Articular chondrocyte of knee joint (primary cell): ENCODE results near the gene PTGS1. TPM values are rescaled to one million over a fixed set of nuclear protein-coding genes. Genes with fewer than 3 reads are reported as not detected.

ENCODE experiments used
- small RNA-seq: library from RNA; depleted of rRNA; stranded (forward); fragments of <200 nt; gene quantifications from one replicate; pipeline ENCODE3, GENCODE V24; 2012
- total RNA-seq: library from RNA; depleted of rRNA; stranded (reverse); fragments of >200 nt; gene quantifications from 2 replicates; pipeline ENCODE4 v1.2.3, GENCODE V29; 2012

PTGS1 gene
- 2.8 and 7.4 TPM in 2 replicates for total RNA-seq

DNA sequence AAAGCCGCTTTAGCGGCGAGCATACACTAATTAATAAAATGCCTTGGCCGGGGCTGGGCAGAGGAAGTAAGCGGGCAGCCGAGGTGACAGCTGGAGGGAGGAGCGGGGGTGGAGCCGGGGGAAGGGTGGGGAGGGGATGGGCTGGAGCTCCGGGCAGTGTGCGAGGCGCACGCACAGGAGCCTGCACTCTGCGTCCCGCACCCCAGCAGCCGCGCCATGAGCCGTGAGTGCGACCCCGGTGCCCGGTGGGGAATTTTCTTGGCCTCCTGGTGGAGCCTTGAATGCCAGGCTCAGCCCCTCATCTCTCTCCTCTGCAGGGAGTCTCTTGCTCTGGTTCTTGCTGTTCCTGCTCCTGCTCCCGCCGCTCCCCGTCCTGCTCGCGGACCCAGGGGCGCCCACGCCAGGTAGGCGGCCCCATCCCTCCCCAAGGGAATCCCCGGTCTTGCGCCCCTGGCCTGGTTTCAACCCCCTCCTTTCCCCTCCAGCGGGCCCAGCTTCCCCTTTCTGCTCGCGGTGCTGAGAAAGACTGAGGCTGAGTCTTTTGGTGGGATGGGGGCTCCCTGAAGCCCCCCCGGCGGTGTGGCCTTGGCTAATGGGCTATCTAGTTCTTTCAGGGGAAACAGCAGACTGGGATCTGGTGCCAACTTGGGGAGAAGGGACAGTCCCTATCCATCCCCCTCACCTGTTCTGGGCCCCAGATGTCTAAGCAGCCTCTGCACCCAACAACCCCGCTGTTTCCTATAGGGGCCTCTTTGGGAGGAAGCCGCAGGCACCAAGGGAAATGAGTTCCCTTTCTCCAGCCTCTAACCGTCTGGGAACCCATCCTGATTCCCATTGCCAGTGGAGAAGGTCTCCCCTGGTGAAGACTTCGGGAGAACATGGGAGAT is at the start of gene PTGS1:
Gene PTGS1, plus strand, starts transcription at position 156 of the 887 bp plus-strand sequence. Its CDS starts 61 bp downstream, at position 217.

Small RNA genes within 50 kb of the gene (small RNA-seq; reads per million reads assigned to genes)
- not detected for gene AL162424.1

Other genes with a start within 250 kb of the PTGS1 start
- 17.9 and 27.1 TPM in 2 replicates for gene NDUFA8, start 211.2 kb upstream of the PTGS1 start, total RNA-seq
- gene MORN5, start 211.1 kb upstream of the PTGS1 start, total RNA-seq = 0.65 TPM in 1 of 2 replicates, not detected in the other
- gene LHX6, start 142.1 kb upstream of the PTGS1 start, total RNA-seq = not detected in 2 replicates
- 11.1 and 11.2 TPM in 2 replicates for gene RBM18, start 106.2 kb upstream of the PTGS1 start, total RNA-seq
- 44.1 and 50.4 TPM in 2 replicates for gene MRRF, start 106.1 kb upstream of the PTGS1 start, total RNA-seq
- not detected in 2 replicates for gene OR1J1, start 106.9 kb downstream of the PTGS1 start, total RNA-seq
- 0.26 and 0.32 TPM in 2 replicates for gene OR1J2, start 139.8 kb downstream of the PTGS1 start, total RNA-seq
- gene OR1J4, start 148.1 kb downstream of the PTGS1 start, total RNA-seq = 0.11 and 0.13 TPM in 2 replicates
- not detected in 2 replicates for gene OR1N1, start 156.3 kb downstream of the PTGS1 start, total RNA-seq
- gene OR1N2, start 182.1 kb downstream of the PTGS1 start, total RNA-seq = 0.26 TPM in 1 of 2 replicates, not detected in the other
- 0.11 and 0.13 TPM in 2 replicates for gene OR1L8, start 212.4 kb downstream of the PTGS1 start, total RNA-seq
- not detected in 2 replicates for gene OR1Q1, start 243.7 kb downstream of the PTGS1 start, total RNA-seq